HG02588 (cell line): ENCODE data around the gene COA1.
"Not testable (repeated sequence)": the region's sequence is repeated elsewhere in the genome, so short reads cannot be mapped to it uniquely, and the experiment has no call there.

Experiments used
- ATAC-seq: cut with Tn5 transposase; IDR thresholded peaks from one replicate; pipeline ENCODE4 v1.9.1; 2021; ENCODE audit warnings: mild to moderate bottlenecking, moderate library complexity; ENCODE audit not compliant: unreplicated experiment

Gene COA1

GRCh38 chr7:43731494-43731893 is 2.2 kb upstream of the COA1 start:
- not testable (repeated sequence) for ATAC-seq

- ATAC-seq, result no peak
These were observed 563 bp upstream of the COA1 start for GRCh38 chr7:43729924-43730248.

GRCh38 chr7:43727494-43727893 is 1.8 kb downstream of the COA1 start:
- no peak for ATAC-seq

- no peak for ATAC-seq
These were observed 2.3 kb downstream of the COA1 start for GRCh38 chr7:43727003-43727402.

GRCh38 chr7:43726466-43726865 is 2.9 kb downstream of the COA1 start:
- ATAC-seq, result no peak

GRCh38 chr7:43725251-43725650 is 4.1 kb downstream of the COA1 start:
- no peak for ATAC-seq

- no peak for ATAC-seq
These were observed 6.3 kb downstream of the COA1 start for GRCh38 chr7:43723007-43723341.

GRCh38 chr7:43721193-43721806 is 8.0 kb downstream of the COA1 start:
- no peak for ATAC-seq

GRCh38 chr7:43716598-43716997 is 12.7 kb downstream of the COA1 start:
- ATAC-seq, result no peak

GRCh38 chr7:43715966-43716365 is 13.4 kb downstream of the COA1 start:
- not testable (repeated sequence) for ATAC-seq

GRCh38 chr7:43711503-43711902 is 17.8 kb downstream of the COA1 start:
- ATAC-seq, result no peak

- ATAC-seq, result not testable (repeated sequence)
These were observed 21.3 kb downstream of the COA1 start for GRCh38 chr7:43708055-43708454.

- no peak for ATAC-seq
These were observed 25.8 kb downstream of the COA1 start for GRCh38 chr7:43703573-43703972.

- ATAC-seq, result no peak
These were observed 26.3 kb downstream of the COA1 start for GRCh38 chr7:43702974-43703373.

GRCh38 chr7:43701929-43702328 is 27.4 kb downstream of the COA1 start:
- no peak for ATAC-seq

GRCh38 chr7:43701500-43701854 is 27.8 kb downstream of the COA1 start:
- ATAC-seq, result peak; percentile 41

GRCh38 chr7:43700646-43701499 is 28.4 kb downstream of the COA1 start:
- ATAC-seq, result peak; percentile 40

GRCh38 chr7:43700059-43700501 is 29.2 kb downstream of the COA1 start:
- ATAC-seq, result no peak

- no peak for ATAC-seq
These were observed 30.7 kb downstream of the COA1 start for GRCh38 chr7:43698460-43699255.

GRCh38 chr7:43697690-43698089 is 31.6 kb downstream of the COA1 start:
- ATAC-seq, result no peak

- ATAC-seq, result no peak
These were observed 34.0 kb downstream of the COA1 start for GRCh38 chr7:43695365-43695764.

- no peak for ATAC-seq
These were observed 34.9 kb downstream of the COA1 start for GRCh38 chr7:43694399-43694748.
